Measurements from ENCODE around the gene LIN54.
"Not testable (repeated sequence)": the region's sequence is repeated elsewhere in the genome, so short reads cannot be mapped to it uniquely, and the experiment has no call there.

LIN54 gene

GRCh38 chr4:83010522-83011318 is at the start of gene LIN54:
LIN54 (minus strand) TSS chr4:83010823; CDS start chr4:82984844, 25,979 bp downstream.
- DNase-seq, result peak; percentile 90

GRCh38 chr4:83054928-83055327 is 44.3 kb upstream of the LIN54 start:
- peak; percentile 45 for DNase-seq

- not testable (repeated sequence) for DNase-seq
Observed at GRCh38 chr4:83048781-83049180, 38.2 kb upstream of the LIN54 start.

- DNase-seq, result no peak
Observed at GRCh38 chr4:83046693-83047473, 36.3 kb upstream of the LIN54 start.

GRCh38 chr4:83043801-83044407 is 33.3 kb upstream of the LIN54 start:
- no peak for DNase-seq

GRCh38 chr4:83043157-83043556 is 32.5 kb upstream of the LIN54 start:
- DNase-seq, result not testable (repeated sequence)

- no peak for DNase-seq
Observed at GRCh38 chr4:83040269-83040668, 29.6 kb upstream of the LIN54 start.

- no peak for DNase-seq
Observed at GRCh38 chr4:83036991-83037665, 26.5 kb upstream of the LIN54 start.

- DNase-seq, result peak; percentile 98
Observed at GRCh38 chr4:83034630-83035494, 24.2 kb upstream of the LIN54 start, which contains the start of gene COPS4. COPS4 (plus strand) TSS chr4:83035183; CDS start chr4:83035225, 42 bp downstream.

GRCh38 chr4:83029688-83030087 is 19.1 kb upstream of the LIN54 start:
- no peak for DNase-seq

GRCh38 chr4:83028976-83029375 is 18.4 kb upstream of the LIN54 start:
- DNase-seq, result no peak

GRCh38 chr4:83025563-83025962 is 14.9 kb upstream of the LIN54 start:
- no peak for DNase-seq

- DNase-seq, result no peak
Observed at GRCh38 chr4:83024233-83024632, 13.6 kb upstream of the LIN54 start.

GRCh38 chr4:83023599-83023998 is 13.0 kb upstream of the LIN54 start:
- DNase-seq, result not testable (repeated sequence)

- no peak for DNase-seq
Observed at GRCh38 chr4:83022724-83023450, 12.3 kb upstream of the LIN54 start.

GRCh38 chr4:83019794-83020494 is 9.3 kb upstream of the LIN54 start:
- DNase-seq, result no peak

- DNase-seq, result no peak
Observed at GRCh38 chr4:83013902-83014301, 3.3 kb upstream of the LIN54 start.

GRCh38 chr4:83013420-83013867 is 2.8 kb upstream of the LIN54 start:
- DNase-seq, result no peak

GRCh38 chr4:83012687-83013419 is 2.2 kb upstream of the LIN54 start:
- DNase-seq, result peak; percentile 98

Data from CD4-positive, alpha-beta T cell treated with Interleukin-10 for 1 hour (primary cell).